HepG2 (cell line): ENCODE data around the gene EMP2. TPM values are rescaled to one million over a fixed set of nuclear protein-coding genes. Genes with fewer than 3 reads are reported as not detected.

Experiments used
- CBX5 ChIP-seq: sonication (generic); formaldehyde crosslinking; IDR thresholded peaks from 2 replicates; pipeline ENCODE4 v1.4.0; 2020; ENCODE audit warnings: missing genetic modification reagents, borderline replicate concordance
- CREB1 ChIP-seq, 2 experiments: fragments of 450-650 bp in 1 of 2; IDR thresholded peaks; 2 replicates each; pipeline ENCODE4 v1.6.1; 2016 to 2017; ENCODE audit warnings: control low read depth in 1 of 2, mild to moderate bottlenecking in 1 of 2, missing compliant biosample characterization in 1 of 2, missing genetic modification characterization in 1 of 2
- EP300 ChIP-seq, 3 experiments: sonication (generic) in 1 of 3; formaldehyde crosslinking in 1 of 3; IDR thresholded peaks; 2 replicates each; pipeline versions ENCODE4 v1.5.1 to v1.6.1; 2011 to 2020; ENCODE audit warnings: low read depth in 2 of 3, low read length in 2 of 3, borderline replicate concordance in 1 of 3, improper control_type of control experiment in 1 of 3, mild to moderate bottlenecking in 1 of 3, missing genetic modification reagents in 1 of 3, moderate library complexity in 1 of 3
- FOXK1 ChIP-seq: sonication (generic); formaldehyde crosslinking; IDR thresholded peaks from 2 replicates; pipeline ENCODE4 v1.4.0; 2020; ENCODE audit warnings: low read depth, missing genetic modification reagents, borderline replicate concordance
- HES4 ChIP-seq: sonication (generic); formaldehyde crosslinking; IDR thresholded peaks from 2 replicates; pipeline ENCODE4 v1.9.0; 2021; ENCODE audit warnings: mild to moderate bottlenecking, missing genetic modification reagents, borderline replicate concordance
- HMG20B ChIP-seq: conservative IDR thresholded peaks from 2 replicates; pipeline ENCODE4 v1.6.1; 2016; ENCODE audit warnings: missing genetic modification reagents, missing compliant biosample characterization
- KDM6A ChIP-seq: IDR thresholded peaks from 2 replicates; pipeline ENCODE4 v1.6.1; 2016; ENCODE audit warnings: low read depth
- NKX3-1 ChIP-seq: sonication (generic); formaldehyde crosslinking; IDR thresholded peaks from 2 replicates; pipeline ENCODE4 v1.5.0; 2020; ENCODE audit warnings: missing genetic modification reagents
- SIN3A ChIP-seq: IDR thresholded peaks from 2 replicates; pipeline ENCODE4 v1.6.1; 2011; ENCODE audit warnings: low read depth, mild to moderate bottlenecking, control low read depth, low read length, borderline replicate concordance
- SOX6 ChIP-seq, 2 experiments: fragments of 450-650 bp in 1 of 2; sonication (generic) in 1 of 2; formaldehyde crosslinking in 1 of 2; IDR thresholded peaks; 2 replicates each; pipeline versions ENCODE4 v1.4.0 to v1.6.1; 2017 to 2020; ENCODE audit warnings: antibody characterized with exemption in 1 of 2, mild to moderate bottlenecking in 1 of 2, missing genetic modification reagents in 1 of 2
- THRA ChIP-seq: sonication (generic); formaldehyde crosslinking; IDR thresholded peaks from 2 replicates; pipeline ENCODE4 v1.4.0; 2020; ENCODE audit warnings: missing genetic modification reagents, borderline replicate concordance
- TRIM22 ChIP-seq: fragments of 450-650 bp; IDR thresholded peaks from 2 replicates; pipeline ENCODE4 v1.6.1; 2017
- ZFP62 ChIP-seq: sonication (generic); formaldehyde crosslinking; IDR thresholded peaks from 2 replicates; pipeline ENCODE4 v1.4.0; 2020; ENCODE audit warnings: missing genetic modification reagents
- ZNF264 ChIP-seq: sonication (generic); formaldehyde crosslinking; IDR thresholded peaks from 2 replicates; pipeline ENCODE4 v1.4.0; 2020; ENCODE audit warnings: missing genetic modification reagents
- ZNF337 ChIP-seq: sonication (generic); formaldehyde crosslinking; IDR thresholded peaks from 2 replicates; pipeline ENCODE4 v1.5.1; 2020; ENCODE audit warnings: missing genetic modification reagents, low read depth, mild to moderate bottlenecking, borderline replicate concordance
- ZNF382 ChIP-seq: sonication (generic); formaldehyde crosslinking; IDR thresholded peaks from 2 replicates; pipeline ENCODE4 v1.5.0; 2020; ENCODE audit warnings: missing genetic modification reagents, mild to moderate bottlenecking, borderline replicate concordance
- ZNF468 ChIP-seq: sonication (generic); formaldehyde crosslinking; IDR thresholded peaks from 2 replicates; pipeline ENCODE4 v1.8.0; 2022; ENCODE audit warnings: mild to moderate bottlenecking, moderate library complexity, missing genetic modification reagents
- ZNF543 ChIP-seq: sonication (generic); formaldehyde crosslinking; IDR thresholded peaks from 2 replicates; pipeline ENCODE4 v1.4.0; 2020; ENCODE audit warnings: mild to moderate bottlenecking, missing genetic modification reagents
- ZNF724P ChIP-seq: sonication (generic); formaldehyde crosslinking; IDR thresholded peaks from 2 replicates; pipeline ENCODE4 v1.8.0; 2022; ENCODE audit warnings: missing genetic modification reagents, borderline replicate concordance
- ZNF782 ChIP-seq: sonication (generic); formaldehyde crosslinking; IDR thresholded peaks from 2 replicates; pipeline ENCODE4 v1.4.0; 2020; ENCODE audit warnings: missing genetic modification reagents, mild to moderate bottlenecking, borderline replicate concordance
- ZNF784 ChIP-seq: sonication (generic); formaldehyde crosslinking; IDR thresholded peaks from 2 replicates; pipeline ENCODE4 v1.5.1; 2020; ENCODE audit warnings: missing genetic modification reagents, mild to moderate bottlenecking, borderline replicate concordance
- polyA plus RNA-seq, 8 experiments: library from polyadenylated mRNA; depleted of rRNA in 3 of 8; stranded (reverse) in 7 of 8; unstranded in 1 of 8; fragments of >200 nt; fragmentation: Illumina TruSeq in 4 of 8; extraction: Trizol in 4 of 8; gene quantifications; 2 replicates each; pipeline versions ENCODE4 v1.2.1 to v1.2.3, GENCODE V29; 2011 to 2016; ENCODE audit warnings: low read depth in 4 of 8, missing spikeins in 1 of 8, mixed read lengths in 1 of 8; ENCODE audit not compliant: insufficient read depth in 1 of 8
- total RNA-seq, 5 experiments: library from RNA; depleted of rRNA; stranded (reverse); fragments of >200 nt; fragmentation: Illumina TruSeq; extraction: Trizol; gene quantifications; 2 replicates each; pipeline ENCODE4 v1.2.3, GENCODE V29; 2016; ENCODE audit warnings: low read depth in 1 of 5
- TF ChIP-seq, protein P1 (sequence below): IDR thresholded peaks from 2 replicates; pipeline ENCODE4 v1.6.1; 2018; ENCODE audit warnings: missing genetic modification reagents, mild to moderate bottlenecking, missing compliant biosample characterization
- TF ChIP-seq, protein P2 (sequence below): sonication (generic); formaldehyde crosslinking; IDR thresholded peaks from 2 replicates; pipeline ENCODE4 v1.5.0; 2020; ENCODE audit warnings: mild to moderate bottlenecking, low read depth, missing genetic modification reagents, borderline replicate concordance

Gene EMP2
- total and polyA plus RNA-seq, 2 of the 13 experiments (the other 11 are each of a cell fraction or from before 2014, with no cell fraction given), result 24.6 to 91.2 TPM

GRCh38 chr16:10616756-10617640 is 36.6 kb upstream of the EMP2 start (continued):
- TF ChIP-seq THRA (CRISPR knock-in tag), result peak; percentile 57; the same call in 1 of the 2 replicates
- no peak; a peak in 1 of 4 replicates for TF ChIP-seq EP300 (IDR thresholded peaks at IDR 0.05; ENCODE audit: low read depth in 2 of 2, low read length in 2 of 2)
- TF ChIP-seq EP300 (CRISPR knock-in tag; IDR thresholded peaks at IDR 0.05; ENCODE audit: borderline replicate concordance), result no peak; the same call in 1 of the 2 replicates
- TF ChIP-seq ZNF337 (CRISPR knock-in tag), result no peak
- TF ChIP-seq, protein P1, sequence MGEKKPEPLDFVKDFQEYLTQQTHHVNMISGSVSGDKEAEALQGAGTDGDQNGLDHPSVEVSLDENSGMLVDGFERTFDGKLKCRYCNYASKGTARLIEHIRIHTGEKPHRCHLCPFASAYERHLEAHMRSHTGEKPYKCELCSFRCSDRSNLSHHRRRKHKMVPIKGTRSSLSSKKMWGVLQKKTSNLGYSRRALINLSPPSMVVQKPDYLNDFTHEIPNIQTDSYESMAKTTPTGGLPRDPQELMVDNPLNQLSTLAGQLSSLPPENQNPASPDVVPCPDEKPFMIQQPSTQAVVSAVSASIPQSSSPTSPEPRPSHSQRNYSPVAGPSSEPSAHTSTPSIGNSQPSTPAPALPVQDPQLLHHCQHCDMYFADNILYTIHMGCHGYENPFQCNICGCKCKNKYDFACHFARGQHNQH, result peak; percentile 90
- TF ChIP-seq ZNF382 (CRISPR knock-in tag), result no peak
- TF ChIP-seq ZNF782 (CRISPR knock-in tag), result peak; percentile 56; the same call in 1 of the 2 replicates
- TF ChIP-seq ZNF543, result peak; percentile 79
- no peak for TF ChIP-seq TRIM22
- TF ChIP-seq, protein P2, sequence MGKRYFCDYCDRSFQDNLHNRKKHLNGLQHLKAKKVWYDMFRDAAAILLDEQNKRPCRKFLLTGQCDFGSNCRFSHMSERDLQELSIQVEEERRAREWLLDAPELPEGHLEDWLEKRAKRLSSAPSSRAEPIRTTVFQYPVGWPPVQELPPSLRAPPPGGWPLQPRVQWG (CRISPR knock-in tag), result no peak
- no peak for TF ChIP-seq NKX3-1 (CRISPR knock-in tag)
- TF ChIP-seq CREB1 (IDR thresholded peaks at IDR 0.05), result no peak
- no peak for TF ChIP-seq CREB1 (CRISPR knock-in tag; IDR thresholded peaks at IDR 0.05)
- peak; percentile 28; the same call in 1 of the 2 replicates for TF ChIP-seq KDM6A
- no peak for TF ChIP-seq ZNF784
- no peak for TF ChIP-seq SIN3A
- no peak for TF ChIP-seq ZNF468
- TF ChIP-seq HMG20B, result peak; percentile 62; the same call in 1 of the 2 replicates
- no peak; the same call in 1 of the 2 replicates for TF ChIP-seq HES4 (CRISPR knock-in tag)
- no peak; the same call in 1 of the 2 replicates for TF ChIP-seq FOXK1 (CRISPR knock-in tag)
- peak; percentile 81 for TF ChIP-seq ZNF724P (CRISPR knock-in tag)
- TF ChIP-seq ZFP62 (CRISPR knock-in tag), result no peak
- TF ChIP-seq CBX5 (CRISPR knock-in tag), result peak; percentile 61; the same call in 1 of the 2 replicates
- TF ChIP-seq SOX6 (IDR thresholded peaks at IDR 0.05), result no peak
- TF ChIP-seq SOX6 (CRISPR knock-in tag; IDR thresholded peaks at IDR 0.05), result peak; percentile 88
- no peak for TF ChIP-seq ZNF264 (CRISPR knock-in tag)
